ENCODE measurements around the gene ST8SIA1. TPM values are rescaled to one million over a fixed set of nuclear protein-coding genes. Genes with fewer than 3 reads are reported as not detected.

Gene ST8SIA1
- total RNA-seq, 4 donors from 2014 or later: 5.1 to 13.6 (median 9.8) TPM

DNA sequence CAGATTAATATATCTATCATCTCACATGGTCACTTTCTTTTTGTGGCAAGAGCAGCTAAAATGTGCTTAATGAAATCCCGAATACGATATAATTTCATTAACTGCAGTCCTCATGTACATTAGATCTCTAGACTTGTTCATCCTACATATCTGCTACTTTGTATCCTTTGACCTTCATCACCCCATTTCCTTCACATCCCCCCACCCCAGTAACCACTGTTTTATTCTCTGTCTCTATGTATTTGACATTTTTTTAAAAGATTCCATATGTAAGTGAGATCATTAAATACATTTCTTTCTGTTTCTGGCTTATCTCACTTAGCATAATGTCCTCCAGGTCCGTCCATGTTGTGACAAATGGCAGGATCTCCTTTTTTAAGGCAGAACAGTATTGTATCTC, 23.0 kb upstream of the ST8SIA1 start:
- intact Hi-C loops (cut with DNase I): no loop called here
- Histone ChIP-seq H3K4me3 (no peak overlapping the region), H3K27ac (replicated peaks in 1 of 4) (no peak overlapping the region), H3K36me3 (no peaks in the 10 kb centered on the region), H3K4me1 (peaks cover 0 to 11% (median 6%) of the 10 kb centered on the region in 4 donors), H3K9me3 (no peaks in the 10 kb centered on the region), H3K27me3 (no peaks in the 10 kb centered on the region)
- TF ChIP-seq, protein P1, sequence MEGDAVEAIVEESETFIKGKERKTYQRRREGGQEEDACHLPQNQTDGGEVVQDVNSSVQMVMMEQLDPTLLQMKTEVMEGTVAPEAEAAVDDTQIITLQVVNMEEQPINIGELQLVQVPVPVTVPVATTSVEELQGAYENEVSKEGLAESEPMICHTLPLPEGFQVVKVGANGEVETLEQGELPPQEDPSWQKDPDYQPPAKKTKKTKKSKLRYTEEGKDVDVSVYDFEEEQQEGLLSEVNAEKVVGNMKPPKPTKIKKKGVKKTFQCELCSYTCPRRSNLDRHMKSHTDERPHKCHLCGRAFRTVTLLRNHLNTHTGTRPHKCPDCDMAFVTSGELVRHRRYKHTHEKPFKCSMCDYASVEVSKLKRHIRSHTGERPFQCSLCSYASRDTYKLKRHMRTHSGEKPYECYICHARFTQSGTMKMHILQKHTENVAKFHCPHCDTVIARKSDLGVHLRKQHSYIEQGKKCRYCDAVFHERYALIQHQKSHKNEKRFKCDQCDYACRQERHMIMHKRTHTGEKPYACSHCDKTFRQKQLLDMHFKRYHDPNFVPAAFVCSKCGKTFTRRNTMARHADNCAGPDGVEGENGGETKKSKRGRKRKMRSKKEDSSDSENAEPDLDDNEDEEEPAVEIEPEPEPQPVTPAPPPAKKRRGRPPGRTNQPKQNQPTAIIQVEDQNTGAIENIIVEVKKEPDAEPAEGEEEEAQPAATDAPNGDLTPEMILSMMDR (IDR thresholded peaks at IDR 0.05): no peak
- no peak for TF ChIP-seq POLR2AphosphoS5 (IDR thresholded peaks at IDR 0.05)
- no peak for TF ChIP-seq POLR2A (IDR thresholded peaks at IDR 0.05; ENCODE audit: low read depth)
- no peak for TF ChIP-seq EP300 (IDR thresholded peaks at IDR 0.05)
- no peak for DNase-seq (ENCODE audit: extremely low spot score)
- 90% methylated on average over 3 of the region's 3 CpGs for WGBS

DNA sequence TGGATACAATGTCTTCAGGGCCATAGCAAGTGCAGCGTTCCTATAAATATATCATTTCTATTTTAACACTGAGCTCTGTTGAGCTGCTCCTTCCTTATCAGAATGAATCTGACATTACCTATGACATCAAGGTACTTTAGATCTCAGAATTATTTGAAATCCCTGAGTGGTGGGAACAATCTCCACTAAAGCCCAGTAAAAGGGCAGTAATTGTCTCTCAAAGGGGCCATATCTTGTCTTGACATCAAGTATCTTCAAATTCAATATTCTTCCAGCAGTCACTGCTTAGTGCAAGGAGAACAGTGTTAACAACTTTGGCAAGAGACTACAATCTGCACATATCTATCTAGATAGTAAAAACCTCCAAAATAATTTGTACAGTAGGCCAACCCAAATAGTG, 21.7 kb upstream of the ST8SIA1 start:
- Histone ChIP-seq H3K27me3 (no peaks in the 10 kb centered on the region), H3K4me1 (peaks cover 0 to 11% (median 6%) of the 10 kb centered on the region in 4 donors), H3K4me3 (no peak overlapping the region), H3K36me3 (no peaks in the 10 kb centered on the region), H3K27ac (replicated peaks in 1 of 4) (no peak overlapping the region), H3K9me3 (no peaks in the 10 kb centered on the region)
- DNase-seq (ENCODE audit: extremely low spot score): no peak
- intact Hi-C loops (cut with DNase I): no loop called here
- TF ChIP-seq POLR2A (IDR thresholded peaks at IDR 0.05; ENCODE audit: low read depth): no peak
- TF ChIP-seq, protein P1 (IDR thresholded peaks at IDR 0.05): no peak
- no peak for TF ChIP-seq EP300 (IDR thresholded peaks at IDR 0.05)
- TF ChIP-seq POLR2AphosphoS5 (IDR thresholded peaks at IDR 0.05): no peak
- 87% methylated on average over 1 of the region's 1 CpG for WGBS

DNA sequence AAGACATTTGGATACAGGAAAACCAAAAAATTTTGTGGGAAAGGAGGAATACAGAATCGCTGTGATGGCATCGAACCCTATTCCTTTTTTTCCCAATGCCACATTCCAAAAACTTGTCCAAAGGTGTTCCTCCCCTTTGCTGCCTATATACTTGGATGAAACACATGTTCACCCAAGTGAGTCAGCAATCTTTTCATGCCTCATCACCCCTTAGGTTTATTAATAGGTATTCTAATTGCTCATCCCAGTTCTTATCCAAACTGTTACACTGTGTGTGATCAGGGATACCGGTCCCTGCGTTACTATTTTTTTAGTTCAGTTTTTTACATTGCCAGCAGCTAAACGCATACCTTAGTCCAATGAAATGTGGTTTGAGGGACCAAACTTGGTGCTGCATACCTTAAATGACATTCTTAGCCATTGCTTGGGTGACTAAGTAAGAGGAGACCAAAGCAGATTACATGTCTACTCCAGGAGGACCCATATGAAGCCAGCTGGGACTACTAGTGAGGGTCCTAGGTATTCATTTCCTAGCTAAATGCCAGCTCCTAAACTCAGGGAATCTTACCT, 20.6 kb upstream of the ST8SIA1 start:
- Histone ChIP-seq H3K9me3 (no peaks in the 10 kb centered on the region), H3K36me3 (no peaks in the 10 kb centered on the region), H3K4me3 (no peak overlapping the region), H3K4me1 (peaks cover 0 to 11% (median 6%) of the 10 kb centered on the region in 4 donors), H3K27me3 (no peaks in the 10 kb centered on the region), H3K27ac (replicated peaks in 1 of 4) (no peak overlapping the region)
- no peak for DNase-seq (ENCODE audit: extremely low spot score)
- 79% methylated on average over 5 of the region's 5 CpGs for WGBS
- no peak for TF ChIP-seq POLR2A (IDR thresholded peaks at IDR 0.05; ENCODE audit: low read depth)
- intact Hi-C loops (cut with DNase I): no loop called here

DNA sequence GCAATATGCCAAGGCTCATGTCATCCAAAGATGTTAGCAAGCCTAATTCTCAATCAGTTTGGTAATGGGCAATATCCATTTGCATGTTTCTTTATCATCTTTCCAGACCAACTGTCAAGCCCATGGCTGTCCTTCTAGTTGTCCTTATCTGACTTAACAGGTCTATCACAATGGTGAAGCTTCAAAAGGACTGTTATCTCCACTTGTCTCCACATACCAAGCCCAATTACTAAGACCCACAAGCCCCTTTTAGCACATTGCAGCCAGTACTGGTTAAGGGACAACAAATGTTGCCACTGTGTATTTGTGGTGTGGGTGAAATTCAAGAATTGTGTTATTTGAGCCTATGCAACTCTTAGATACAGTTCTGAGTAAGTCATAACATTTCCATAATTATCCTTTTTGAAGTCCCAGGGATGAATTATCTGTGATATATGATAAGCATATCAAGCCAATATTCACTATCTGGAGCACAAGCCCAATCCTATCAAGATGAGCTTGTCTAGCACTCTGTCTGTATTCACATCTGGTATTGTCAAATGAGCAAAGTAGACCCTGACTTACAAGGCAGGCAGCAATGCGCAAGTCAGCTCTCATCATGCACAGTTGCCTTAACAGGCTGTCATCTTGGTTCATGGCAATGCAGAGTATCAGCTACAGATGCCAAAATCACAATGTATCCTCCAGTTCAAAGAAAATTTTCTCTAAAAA, 19.3 kb upstream of the ST8SIA1 start:
- DNase-seq (ENCODE audit: extremely low spot score): no peak
- Histone ChIP-seq H3K27ac (replicated peaks in 1 of 4) (no peak overlapping the region), H3K27me3 (no peaks in the 10 kb centered on the region), H3K4me3 (no peak overlapping the region), H3K36me3 (no peaks in the 10 kb centered on the region), H3K4me1 (peaks cover 0 to 11% (median 6%) of the 10 kb centered on the region in 4 donors), H3K9me3 (no peaks in the 10 kb centered on the region)
- TF ChIP-seq EP300 (IDR thresholded peaks at IDR 0.05) (no peak), POLR2AphosphoS5 (IDR thresholded peaks at IDR 0.05) (no peak), POLR2A (IDR thresholded peaks at IDR 0.05; ENCODE audit: low read depth) (no peak)
- TF ChIP-seq, protein P1 (IDR thresholded peaks at IDR 0.05): no peak
- intact Hi-C loops (cut with DNase I): no loop called here
- WGBS: 90% methylated on average over 1 of the region's 1 CpG

DNA sequence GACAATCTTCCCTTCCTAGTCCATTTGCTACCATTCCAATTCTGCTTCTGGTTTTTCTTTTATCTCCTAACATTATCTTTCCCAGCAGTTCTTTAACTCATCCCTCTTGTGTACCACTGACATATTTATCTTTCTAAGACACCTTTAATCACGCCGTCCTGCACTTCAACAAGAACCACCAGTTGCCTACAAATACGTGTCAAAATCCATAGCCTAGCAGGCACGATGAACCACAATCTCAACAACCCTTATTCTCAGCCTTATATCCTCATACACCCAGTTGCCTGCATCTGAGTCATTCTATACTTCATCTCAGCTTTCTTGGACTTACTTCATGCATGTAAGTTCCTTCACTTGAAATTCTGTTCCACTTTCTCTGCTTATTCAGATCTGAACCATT, 16.4 kb upstream of the ST8SIA1 start:
- 48% methylated on average over 4 of the region's 4 CpGs for WGBS
- TF ChIP-seq, protein P1 (IDR thresholded peaks at IDR 0.05): no peak
- TF ChIP-seq POLR2A (IDR thresholded peaks at IDR 0.05; ENCODE audit: low read depth): no peak
- no peak for TF ChIP-seq EP300 (IDR thresholded peaks at IDR 0.05)
- TF ChIP-seq POLR2AphosphoS5 (IDR thresholded peaks at IDR 0.05): no peak
- intact Hi-C loops (cut with DNase I): no loop called here

More for the DNA sequence above, 16.4 kb upstream of the ST8SIA1 start:
- no peak overlapping the region for H3K27ac ChIP-seq (replicated peaks in 1 of 4)
- no peaks in the 10 kb centered on the region for H3K9me3 ChIP-seq
- no peaks in the 10 kb centered on the region for H3K36me3 ChIP-seq
- no peak for DNase-seq (ENCODE audit: extremely low spot score)
- no peak overlapping the region for H3K4me3 ChIP-seq
- no peaks in the 10 kb centered on the region for H3K27me3 ChIP-seq
- H3K4me1 ChIP-seq: peaks cover 0 to 11% (median 6%) of the 10 kb centered on the region in 4 donors

All from esophagus muscularis mucosa (tissue), 4 donors.